NCI-H446 (cell line): ENCODE measurements around the gene METAP1D.
"Not testable (repeated sequence)": the region's sequence is repeated elsewhere in the genome, so short reads cannot be mapped to it uniquely, and the experiment has no call there.

Source experiments
- DNase-seq, 2 experiments: peaks; one replicate each; lab custom pipeline; 2025; lab: John Stamatoyannopoulos, UW

Gene METAP1D

DNA sequence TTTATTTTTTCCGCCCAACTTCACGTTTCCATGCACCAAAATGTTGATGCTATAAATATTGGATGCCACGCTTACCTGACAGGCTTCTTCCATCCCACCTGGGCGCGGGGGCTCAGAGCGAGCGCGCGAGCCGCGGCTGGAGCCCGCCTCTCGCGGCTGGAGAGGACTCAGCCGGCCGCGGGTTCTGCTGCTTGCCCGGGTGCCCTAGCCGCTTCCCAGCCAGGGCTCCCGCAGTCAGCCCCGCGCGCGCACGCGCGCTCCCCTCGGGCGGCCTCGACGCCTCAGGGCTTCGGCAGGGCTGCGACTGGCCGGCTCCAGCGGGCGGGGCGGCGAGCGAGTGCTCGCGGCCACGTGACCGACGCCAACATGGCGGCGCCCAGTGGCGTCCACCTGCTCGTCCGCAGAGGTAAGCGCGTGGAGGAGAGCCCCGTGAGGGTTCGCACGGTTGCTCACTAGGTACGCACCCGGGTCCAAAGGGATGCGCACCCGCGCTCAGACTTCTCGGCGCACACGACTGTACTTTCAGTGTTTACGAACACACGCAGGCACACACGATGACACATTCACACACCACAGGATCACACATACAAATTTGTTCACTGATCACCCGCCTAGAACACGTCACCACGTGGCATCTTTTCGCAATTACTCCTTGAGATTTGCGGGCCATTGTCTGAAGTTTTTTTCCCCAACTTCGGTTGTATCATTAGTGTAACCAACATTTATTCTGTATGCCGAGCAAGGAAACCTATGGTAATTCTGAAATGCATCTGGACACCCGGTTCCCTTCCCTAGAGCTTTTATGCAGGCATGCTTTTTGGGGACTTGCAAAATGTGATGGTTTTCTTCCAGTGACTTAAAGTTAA lies at the start of gene METAP1D:
Gene METAP1D, plus strand, starts transcription at position 350 of the 866 bp plus-strand sequence. Its CDS starts 17 bp downstream, at position 367.
- peak; percentile 84 to 96 for DNase-seq

DNA sequence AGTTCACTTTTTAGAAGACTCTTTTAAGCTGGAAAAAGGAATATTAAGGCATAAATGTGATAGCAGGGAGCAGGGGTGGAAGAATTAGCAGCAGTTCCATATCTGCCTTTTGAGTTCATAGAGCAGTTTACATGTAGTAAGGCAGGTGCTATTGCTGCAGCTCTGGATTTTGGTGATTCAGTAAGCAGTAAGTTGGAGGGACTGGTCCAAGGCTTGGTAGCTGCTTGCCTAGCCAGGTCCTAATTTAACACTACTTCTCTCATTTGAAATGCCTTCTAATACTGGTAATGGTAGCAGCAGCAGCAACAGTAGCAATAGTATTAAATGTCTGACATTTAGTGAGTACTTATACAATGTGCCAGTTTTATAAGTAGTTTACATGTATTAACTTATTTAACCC lies 47.5 kb upstream of the METAP1D start:
- DNase-seq, result no peak

DNA sequence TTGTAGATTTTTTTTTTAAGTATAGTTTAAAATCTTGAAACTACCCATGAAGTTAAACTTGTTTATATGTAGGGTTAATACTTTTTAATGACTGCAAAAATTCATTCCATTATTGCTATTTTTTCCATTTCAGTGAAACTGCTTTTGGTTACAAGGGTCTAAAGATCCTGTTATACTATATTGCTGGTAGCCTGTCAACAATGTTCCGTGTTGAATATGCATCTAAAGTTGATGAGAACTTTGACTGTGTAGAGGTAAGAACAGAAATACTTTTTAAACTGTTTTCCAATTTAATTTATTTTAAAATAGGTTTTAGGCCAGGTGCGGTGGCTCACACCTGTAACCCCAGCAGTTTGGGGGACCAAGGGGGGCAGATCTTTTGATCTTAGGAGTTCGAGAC lies 47.0 kb upstream of the METAP1D start:
- no peak for DNase-seq

DNA sequence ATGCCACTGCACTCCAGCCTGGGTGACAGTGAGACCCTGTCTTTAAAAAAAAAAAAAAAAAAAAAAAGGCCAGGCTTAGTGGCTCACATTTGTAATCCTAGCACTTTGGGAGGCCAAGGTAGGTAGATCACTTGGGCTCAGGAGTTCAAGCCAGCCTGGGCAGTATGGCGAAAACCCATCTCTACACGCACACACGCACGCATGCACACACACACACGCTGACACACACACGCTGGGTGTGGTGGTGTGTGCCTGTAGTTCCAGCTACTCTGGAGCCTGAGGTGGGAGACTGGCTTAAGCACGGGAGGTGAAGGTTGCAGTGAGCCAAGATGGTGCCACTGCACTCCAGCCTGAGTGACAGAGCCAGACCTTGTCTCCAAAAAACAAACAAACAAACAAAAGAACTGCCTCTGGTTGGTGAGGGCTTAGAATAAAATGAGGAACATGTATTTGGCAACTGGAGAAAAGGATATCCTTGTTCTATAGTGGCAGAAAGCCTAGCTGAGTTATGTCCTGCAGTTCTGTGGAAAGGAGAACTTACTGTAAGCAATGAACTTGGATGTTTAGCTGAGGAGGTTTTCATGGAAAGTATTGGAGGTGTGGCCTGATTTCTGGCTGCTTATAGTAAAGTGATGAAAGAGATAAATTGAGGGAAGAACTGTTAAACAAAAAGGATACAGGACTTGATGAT lies 43.5 kb upstream of the METAP1D start:
- no peak for DNase-seq

DNA sequence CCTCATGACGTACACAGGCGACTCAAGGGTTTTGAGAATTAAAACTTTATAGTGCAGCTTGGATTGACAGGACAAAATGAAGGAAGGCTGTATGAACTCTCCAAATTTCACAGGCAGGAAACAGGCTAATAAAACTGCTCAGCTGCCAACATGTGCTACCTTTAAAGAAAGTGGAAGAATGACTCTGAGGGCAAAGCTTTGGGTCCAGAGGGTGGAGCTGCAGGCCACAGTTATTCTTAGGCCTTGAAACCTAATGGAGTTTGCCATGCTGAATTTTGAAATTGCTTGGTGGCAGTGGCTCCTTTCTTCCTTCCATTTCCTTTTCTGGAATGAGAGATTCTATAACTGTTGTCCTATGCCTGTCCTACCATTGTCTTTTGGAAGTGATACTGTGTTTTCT lies 42.7 kb upstream of the METAP1D start:
- no peak for DNase-seq

DNA sequence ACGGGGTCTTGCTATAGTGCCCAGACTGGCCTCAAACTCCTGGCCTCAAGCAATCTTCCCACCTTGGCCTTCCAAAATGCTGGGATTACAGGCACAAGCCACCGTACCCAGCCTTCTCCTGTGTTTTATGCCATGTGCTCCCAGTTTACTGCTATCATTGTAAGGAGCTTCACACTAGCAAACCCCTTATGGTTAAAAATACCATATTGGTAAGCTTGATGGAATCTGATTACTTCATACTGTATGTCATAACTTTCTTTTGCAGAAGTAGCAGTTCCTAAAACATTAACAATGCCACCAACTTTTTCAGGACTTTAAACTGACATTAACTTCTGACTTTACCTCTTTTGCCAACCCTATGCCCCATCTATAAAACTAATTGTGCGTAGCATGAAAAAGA lies 41.3 kb upstream of the METAP1D start:
- DNase-seq, result no peak

DNA sequence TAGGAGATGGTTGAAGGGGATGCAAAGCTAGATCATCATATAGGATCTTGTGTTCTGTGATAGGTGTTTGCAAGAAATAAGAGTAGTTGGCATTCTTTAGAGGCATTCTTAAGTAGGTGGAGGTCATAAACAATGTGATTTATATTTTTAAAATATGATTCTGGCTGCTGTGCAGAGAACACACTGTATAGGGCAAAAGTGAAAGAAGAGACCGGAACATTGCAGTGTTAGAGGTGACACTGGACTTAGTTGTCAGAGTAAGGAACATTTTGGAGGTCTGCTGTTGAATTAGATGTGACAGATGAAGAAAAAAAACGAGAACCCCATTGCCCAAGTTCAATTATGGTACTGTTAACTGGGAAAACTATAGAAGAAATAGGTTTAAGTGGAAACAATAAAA lies 39.8 kb upstream of the METAP1D start:
- no peak for DNase-seq

DNA sequence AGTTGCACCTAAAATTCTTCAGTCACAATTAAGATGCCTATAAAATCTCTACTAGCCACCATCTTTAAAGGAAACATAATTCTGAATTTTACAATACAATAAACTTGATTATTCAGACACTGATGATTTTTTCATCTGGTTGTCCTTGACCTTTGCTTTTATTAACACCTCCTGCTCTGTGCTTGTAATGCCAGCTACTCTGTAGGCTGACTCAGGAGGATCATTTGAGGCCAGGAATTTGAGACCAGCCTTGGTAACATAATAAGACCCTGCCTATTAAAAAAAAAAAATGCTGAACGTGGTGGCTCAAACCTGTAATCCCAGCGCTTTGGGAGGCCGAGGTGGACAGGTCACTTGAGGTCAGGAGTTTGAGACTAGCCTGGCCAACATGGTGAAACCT lies 39.2 kb upstream of the METAP1D start:
- DNase-seq, result no peak

DNA sequence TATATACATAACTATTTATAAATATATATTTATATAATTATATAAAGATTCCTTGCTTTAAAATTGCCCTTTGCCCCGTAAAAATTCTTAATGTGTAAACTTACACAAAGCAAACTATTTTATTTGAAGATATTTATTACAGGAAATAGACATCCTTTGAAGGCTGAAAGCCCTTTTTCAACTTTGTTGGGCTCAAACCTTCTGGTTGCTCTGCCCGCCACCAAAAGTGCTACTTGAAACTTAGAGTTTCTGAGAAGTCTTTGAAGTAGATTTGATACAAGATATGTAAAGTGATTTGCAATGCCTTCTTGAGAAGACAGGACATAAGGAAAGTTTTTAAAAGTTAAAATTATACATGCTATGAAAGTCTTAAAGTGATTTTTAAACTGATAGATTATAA lies 36.6 kb upstream of the METAP1D start:
- no peak for DNase-seq

DNA sequence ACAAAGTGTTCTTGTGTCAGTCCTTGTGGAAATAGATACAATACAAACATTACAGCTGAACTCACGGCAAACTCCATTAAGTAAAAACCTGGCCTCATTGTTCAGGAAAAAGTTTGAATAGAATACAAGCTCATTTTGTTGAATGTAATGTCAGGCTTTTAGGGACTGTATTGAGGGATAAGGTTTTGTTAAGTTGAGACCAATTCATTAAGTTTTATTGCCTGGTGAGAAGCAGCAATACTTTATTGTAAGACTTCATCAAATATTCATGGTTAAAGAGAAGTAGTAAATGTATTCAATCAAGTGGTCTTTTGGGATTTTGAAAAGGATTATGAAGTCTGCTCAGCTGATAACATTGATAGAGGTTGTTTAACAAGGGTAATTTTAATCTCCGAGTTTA lies 35.4 kb upstream of the METAP1D start:
- no peak for DNase-seq

DNA sequence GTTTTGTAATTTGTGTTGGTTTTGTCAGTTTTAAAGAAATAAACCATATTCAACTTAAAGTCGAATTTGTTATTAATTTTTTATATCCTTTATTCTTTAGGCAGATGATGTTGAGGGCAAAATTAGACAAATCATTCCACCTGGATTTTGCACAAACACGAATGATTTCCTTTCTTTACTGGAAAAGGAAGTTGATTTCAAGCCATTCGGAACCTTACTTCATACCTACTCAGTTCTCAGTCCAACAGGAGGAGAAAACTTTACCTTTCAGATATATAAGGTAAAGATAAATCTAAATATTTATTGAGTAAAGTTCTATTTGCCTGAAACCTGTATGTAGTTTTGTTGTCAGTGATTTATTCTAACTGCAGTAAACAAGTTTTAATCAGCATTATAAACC lies 34.5 kb upstream of the METAP1D start:
- DNase-seq, result no peak

DNA sequence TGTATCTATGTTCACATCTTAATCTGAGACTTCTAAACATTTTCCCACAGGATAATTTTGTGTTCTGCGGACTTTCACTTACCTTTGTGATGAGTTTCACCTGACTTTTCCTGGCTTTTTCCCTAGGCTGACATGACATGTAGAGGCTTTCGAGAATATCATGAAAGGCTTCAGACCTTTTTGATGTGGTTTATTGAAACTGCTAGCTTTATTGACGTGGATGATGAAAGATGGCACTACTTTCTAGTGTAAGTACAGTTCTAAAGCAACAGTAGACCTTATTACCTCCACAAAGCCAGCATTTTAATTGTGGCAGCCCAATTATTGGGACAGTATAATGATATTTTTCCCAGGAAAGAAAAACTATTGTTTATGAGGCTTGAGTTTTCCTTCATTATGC lies 34.1 kb upstream of the METAP1D start:
- no peak for DNase-seq

DNA sequence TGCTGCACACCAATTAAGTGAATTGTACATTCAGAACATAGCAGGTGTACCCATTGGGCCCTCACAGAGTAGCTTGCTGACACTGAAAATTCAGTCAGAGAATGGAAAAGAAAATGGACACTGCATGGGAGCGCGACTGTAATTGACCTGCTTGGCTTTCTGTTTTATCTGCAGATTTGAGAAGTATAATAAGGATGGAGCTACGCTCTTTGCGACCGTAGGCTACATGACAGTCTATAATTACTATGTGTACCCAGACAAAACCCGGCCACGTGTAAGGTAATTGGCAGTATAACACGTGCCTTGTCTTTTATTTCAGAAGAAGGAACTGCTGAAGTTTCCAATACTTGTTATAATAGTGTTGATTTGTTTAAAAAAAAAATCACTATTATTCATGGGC lies 33.5 kb upstream of the METAP1D start:
- no peak for DNase-seq

DNA sequence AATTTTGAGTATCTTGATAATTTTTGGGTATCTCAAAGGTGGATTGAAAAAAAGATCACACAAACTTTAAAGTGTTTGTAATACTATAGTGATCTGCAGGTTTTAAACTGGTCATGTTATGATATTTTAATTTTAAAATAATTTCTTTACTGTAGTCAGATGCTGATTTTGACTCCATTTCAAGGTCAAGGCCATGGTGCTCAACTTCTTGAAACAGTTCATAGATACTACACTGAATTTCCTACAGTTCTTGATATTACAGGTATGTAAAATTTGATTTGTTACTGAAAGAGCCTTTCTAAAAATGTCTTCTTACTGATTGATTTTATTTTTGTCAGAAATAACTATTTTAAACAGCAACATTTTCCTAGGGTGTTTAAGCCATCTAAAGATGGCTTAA lies 33.1 kb upstream of the METAP1D start:
- no peak for DNase-seq

DNA sequence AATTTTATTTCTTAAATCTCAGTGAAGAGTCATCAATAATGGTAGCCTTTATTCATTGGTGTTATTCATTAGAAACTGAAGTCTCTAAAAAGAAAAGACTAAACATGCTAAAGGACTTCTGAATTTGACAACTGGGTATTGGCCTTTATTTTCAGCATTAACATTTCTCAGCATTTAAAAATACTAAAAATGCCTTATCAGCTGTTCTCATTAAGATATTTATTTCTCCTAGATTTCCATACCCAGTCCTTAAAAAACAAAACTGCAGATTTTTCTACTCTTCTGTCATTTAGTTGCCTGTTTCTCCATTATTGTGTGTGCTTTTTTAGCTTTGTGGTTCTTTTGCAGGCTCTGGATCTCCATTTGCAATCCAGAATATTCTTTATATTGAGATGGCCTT lies 31.2 kb upstream of the METAP1D start:
- DNase-seq, result no peak

DNA sequence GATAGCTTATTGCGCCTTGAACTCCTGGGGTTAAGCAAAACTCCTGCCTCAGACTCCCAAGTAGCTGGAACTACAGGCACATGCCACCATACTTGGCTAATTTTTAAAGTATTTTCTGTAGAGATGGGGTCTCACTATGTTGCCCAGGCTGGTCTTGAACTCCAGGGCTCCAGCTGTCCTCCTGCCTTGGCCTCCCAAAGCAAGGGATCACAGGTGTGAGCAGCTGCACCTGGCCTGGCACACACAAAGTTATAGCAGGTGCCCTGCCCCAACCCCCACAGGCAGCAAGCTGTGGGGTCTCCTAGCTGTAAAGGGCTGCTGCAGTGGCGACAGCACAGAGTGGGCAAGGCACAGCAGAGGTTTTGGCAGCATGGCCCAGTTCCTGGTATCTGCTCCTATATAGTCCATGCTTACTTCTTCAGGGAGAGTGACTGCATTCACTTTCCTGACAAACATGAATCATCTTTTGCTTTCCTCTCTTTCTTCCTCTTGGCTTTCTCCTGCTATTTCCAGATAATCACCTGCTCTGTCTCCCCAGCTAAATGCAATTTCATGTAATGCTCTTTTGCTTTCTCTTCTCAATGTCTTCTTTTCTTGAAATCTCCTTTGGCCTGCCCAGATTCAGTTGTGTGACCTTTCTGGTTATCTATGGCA lies 27.3 kb upstream of the METAP1D start:
- DNase-seq, result no peak

DNA sequence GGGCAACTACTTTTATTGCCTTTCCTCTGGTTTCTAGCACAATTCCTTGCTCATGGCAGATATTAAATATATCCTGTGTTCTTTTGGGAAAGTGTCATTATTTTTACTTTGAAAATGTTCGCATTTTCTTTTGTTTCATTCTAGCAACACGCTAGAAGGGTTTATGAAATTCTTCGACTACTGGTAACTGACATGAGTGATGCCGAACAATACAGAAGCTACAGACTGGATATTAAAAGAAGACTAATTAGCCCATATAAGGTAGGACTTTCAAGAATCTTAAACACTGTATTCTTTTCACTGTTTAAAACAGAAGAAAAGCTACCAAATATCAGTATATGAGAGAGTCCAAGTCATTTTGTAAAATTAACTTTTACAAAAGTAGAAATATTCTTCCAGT lies 20.6 kb upstream of the METAP1D start:
- no peak for DNase-seq

DNA sequence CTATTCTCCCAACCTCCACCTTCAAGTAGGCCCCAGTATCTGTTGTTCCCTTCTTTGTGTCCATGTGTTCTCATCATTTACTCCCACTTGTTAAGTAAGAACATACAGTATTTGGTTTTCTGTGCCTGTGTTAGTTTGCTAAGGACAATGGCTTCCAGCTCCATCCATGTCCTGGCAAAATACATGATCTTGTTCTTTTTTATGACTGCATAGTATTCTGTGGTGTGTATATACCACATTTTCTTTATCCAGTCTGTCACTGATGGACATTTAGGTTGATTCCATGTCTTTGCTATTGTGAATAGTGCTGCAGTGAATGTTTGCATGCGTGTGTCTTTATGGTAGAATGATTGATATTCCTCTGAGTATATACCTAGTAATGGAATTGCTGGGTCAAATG lies 15.8 kb upstream of the METAP1D start:
- not testable (repeated sequence) for DNase-seq

DNA sequence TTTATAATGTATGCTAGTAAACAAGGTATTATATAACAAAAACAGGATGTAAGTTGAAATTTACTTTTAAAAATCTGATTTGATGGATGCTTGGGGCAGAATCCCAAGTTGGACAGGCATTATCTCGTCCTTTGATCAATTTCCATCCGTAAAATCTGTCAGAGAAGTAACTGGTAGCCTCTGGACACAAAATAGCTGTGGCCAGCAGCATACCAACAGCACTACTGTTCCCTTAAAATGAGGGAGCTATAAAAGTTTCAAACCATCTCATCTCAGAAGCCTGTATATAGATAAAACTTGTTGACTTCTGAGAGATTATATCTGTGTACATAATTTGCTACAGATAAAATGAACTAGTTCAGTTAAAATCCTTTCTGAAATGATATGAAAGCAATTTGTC lies 14.7 kb upstream of the METAP1D start:
- DNase-seq, result no peak

DNA sequence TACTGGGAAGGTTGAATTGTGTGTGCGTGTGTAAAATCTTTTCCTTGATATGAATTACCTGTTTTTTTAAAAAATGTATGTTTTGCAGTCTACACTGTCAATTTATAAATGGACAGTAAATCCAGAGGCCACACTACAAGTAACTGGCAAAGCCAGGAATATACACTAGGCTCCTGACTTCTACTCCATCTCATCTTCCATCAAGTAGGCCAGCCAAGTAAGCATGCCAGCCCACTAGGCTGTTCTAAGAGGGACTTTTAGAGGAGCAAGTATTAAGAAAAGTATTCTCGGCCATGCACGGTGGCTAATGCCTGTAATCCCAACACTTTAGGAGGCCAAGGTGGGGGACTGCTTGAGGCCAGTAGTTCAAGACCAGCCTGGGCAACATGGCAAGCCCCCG lies 13.0 kb upstream of the METAP1D start:
- no peak for DNase-seq

DNA sequence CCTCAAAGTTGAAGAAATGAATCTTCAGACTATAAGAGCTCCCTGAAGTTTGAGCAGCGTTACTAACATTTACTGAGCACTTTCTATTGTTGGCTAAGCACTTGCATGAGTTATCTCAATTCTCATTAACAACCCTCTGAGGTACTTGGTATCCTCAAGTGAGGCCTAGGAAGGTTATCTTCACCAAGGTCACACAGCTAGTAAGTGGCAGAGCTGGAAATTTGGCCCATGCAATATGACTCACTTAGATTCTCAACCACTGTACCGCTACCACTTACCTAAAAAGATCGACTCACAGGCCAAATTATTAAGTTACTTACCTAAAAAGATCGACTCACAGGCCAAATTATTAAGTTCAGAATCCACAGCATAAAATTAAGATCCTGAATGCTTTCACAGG lies 8.7 kb upstream of the METAP1D start:
- no peak for DNase-seq

DNA sequence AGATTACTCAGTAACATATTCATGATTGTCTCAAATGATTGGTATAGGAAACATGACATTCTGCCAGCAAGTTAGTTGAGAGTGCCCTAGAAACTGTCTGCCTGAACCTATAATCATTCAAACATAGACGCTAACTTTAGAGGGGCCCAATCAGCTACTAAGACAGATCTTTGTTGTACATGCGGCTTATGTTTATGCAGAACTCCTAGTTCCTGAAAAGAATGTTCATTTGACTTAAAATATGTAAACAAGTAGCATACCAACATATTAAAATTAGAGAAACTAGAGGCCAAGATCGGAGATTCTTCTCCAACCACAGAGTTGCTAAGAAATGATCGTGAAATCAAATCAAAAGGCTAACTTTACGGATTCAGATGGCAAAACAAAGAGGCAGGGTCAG lies 4.2 kb upstream of the METAP1D start:
- no peak for DNase-seq

DNA sequence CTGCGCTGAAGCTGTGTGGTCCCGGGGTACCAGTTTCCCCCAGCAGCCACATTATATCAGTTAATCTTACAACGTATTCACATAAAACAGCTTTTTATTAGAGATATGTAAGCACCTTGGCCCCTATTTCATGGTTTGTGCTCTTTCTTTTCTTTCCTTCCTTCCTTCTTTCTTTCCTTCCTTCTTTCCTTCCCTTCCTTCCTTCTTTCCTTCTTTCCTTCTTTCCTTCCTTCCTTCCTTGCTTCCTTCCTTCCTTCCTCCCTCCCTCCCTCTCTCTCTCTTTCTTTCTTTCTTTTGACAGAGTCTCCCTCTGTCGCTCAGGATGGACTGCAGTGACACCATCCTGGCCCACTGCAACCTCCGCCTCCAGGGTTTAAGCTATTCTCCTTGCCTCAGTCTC lies 3.7 kb upstream of the METAP1D start:
- no peak for DNase-seq
